HG02885 (cell line): ENCODE results near the gene PVR.

Experiments
- ATAC-seq: cut with Tn5 transposase; IDR thresholded peaks from one replicate; pipeline ENCODE4 v1.9.1; 2021; ENCODE audit warnings: mild to moderate bottlenecking; ENCODE audit not compliant: unreplicated experiment, poor library complexity

Gene PVR

GRCh38 chr19:44641501-44642265 lies 2.0 kb upstream of the PVR start:
- ATAC-seq, result no peak

DNA sequence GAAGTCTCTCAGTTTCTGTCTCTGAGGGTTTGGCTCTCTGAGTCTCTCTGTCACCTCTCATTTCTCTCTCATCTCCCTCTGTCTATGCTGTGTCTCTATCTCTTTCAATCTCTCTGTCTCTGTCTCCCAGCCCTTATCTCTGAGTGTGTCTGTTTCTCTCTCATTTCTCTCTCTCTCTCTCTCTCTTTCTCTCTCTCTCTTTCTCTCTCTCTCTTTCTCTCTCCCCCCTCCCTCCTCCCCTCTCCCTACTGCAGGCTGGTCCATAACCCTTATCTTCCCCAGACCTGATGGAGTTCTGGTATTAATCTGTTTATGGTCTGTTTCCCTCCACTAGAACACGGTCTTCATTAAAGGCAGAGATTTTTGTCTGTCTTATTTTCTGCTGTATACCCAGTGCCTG lies 1.3 kb upstream of the PVR start:
- no peak for ATAC-seq

DNA sequence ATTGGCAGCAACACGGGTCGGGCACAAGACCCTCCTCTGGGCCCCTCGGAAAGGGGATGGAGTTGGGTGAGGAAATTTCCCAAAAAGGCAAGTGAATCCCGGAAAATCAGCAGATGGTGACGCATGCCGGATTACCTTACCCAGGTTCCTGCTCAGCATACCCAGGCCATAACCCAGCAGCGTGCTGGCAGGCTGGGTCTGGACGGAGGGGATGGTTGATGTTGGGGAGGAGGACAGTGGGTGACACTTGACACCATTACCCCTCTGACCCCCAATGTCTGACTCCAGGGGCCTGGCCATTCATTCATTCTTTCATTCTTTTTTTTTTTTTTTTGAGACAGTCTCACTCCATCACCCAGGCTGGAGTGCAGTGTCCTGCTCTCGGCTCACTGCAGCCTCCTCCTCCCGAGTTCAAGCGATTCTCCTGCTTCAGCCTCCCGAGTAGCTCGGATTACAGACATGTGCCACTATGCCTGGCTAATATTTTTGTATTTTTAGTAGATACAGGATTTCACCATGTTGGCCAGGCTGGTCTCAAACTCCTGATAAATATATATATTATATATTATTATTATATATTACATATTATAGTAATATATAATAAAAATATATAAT lies 799 bp downstream of the PVR start:
- ATAC-seq, result no peak

DNA sequence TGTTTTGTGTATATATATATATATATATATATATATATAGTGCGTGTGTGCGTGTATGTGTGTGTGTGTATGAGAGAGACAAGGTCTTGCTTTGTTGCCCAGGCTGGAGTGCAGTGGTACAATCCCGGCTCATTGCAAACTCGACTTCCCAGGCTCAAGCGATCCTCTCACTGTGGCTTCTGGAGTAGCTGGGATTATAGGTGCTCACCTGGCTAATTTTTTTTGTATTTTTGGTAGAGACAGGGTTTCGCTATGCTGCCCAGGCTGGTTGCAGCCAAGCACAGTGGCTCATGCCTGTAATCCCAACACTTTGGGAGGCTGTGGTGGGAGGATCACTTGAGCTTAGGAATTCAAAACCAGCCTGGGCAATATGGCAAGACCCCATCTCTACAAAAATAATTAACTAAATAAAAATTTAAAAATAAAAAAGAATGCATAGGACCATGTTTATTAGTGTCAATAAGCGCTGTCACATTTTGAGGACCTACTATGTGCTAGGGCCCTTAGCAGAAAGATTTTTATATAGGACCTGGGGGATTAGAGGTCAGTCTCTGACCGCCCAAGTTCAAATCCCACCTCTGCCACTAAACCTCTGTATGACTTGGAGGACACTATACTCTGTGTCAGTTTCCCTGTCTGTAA lies 1.8 kb downstream of the PVR start:
- no peak for ATAC-seq

DNA sequence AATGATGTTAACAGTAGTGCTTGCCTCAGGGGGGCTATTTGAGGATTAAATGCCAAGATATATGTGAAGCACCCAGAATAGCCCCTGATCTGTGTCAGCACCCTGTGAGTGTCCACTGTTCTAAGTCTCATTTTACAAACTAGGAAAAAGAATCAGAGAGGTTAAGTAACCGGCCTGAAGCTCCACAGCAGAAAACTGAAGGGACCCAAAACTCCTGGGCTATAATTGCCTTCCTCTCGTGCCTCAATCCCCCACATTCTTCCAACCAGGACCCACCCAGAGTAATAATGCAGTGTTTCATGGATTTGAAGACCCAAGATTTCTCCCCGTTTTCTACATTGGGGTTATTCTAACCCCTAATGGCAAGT lies 2.3 kb downstream of the PVR start:
- ATAC-seq, result no peak

DNA sequence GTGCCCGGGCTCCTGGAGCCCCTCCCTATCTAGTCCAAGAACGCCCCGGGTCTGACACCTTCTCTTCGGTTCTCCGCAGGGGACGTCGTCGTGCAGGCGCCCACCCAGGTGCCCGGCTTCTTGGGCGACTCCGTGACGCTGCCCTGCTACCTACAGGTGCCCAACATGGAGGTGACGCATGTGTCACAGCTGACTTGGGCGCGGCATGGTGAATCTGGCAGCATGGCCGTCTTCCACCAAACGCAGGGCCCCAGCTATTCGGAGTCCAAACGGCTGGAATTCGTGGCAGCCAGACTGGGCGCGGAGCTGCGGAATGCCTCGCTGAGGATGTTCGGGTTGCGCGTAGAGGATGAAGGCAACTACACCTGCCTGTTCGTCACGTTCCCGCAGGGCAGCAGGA lies 3.4 kb downstream of the PVR start:
- no peak for ATAC-seq

GRCh38 chr19:44648631-44649251 lies 5.0 kb downstream of the PVR start:
- no peak for ATAC-seq

GRCh38 chr19:44649578-44650145 lies 6.0 kb downstream of the PVR start:
- ATAC-seq, result no peak

- ATAC-seq, result no peak
Observed at GRCh38 chr19:44653343-44653742, 9.6 kb downstream of the PVR start.

DNA sequence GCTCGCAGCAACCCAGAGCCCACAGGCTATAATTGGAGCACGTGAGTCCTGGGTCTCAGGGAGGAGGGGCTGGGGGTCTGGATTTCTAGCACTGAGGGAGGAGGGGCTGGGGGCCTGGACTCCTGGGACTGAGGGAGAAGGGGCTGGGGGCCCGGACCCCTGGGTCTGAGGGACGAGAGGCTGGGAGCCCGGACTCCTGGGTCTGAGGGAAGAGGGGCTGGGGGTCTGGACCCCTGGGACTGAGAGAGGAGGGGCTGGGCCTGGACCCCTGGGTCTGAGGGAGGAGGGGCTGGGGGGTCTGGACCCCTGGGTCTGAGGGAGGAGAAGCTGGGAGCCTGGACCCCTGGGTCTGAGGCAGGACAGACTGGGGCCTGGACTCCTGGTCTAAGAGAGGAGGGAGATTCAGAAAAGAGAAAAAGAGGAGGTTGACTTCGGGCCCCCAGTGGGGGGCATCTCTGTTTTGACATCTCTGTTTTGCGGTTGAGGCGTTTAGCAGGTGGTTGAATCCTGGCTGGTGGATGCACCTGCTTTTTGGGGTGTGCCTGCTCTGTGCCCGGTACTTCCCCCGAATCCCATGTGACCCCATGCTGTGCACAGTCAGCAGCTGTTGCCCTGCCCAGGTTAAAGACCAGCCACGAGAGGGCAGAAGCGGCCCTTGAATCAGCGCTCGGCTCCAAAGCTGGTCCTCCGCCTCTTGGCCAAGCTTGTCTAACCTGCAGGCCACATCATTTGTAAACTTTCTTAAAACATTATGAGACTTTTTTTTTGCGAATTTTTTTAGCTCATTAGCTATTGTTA lies 10.5 kb downstream of the PVR start:
- ATAC-seq, result peak; percentile 92

GRCh38 chr19:44657211-44657921 lies 13.7 kb downstream of the PVR start:
- peak; percentile 68 for ATAC-seq

DNA sequence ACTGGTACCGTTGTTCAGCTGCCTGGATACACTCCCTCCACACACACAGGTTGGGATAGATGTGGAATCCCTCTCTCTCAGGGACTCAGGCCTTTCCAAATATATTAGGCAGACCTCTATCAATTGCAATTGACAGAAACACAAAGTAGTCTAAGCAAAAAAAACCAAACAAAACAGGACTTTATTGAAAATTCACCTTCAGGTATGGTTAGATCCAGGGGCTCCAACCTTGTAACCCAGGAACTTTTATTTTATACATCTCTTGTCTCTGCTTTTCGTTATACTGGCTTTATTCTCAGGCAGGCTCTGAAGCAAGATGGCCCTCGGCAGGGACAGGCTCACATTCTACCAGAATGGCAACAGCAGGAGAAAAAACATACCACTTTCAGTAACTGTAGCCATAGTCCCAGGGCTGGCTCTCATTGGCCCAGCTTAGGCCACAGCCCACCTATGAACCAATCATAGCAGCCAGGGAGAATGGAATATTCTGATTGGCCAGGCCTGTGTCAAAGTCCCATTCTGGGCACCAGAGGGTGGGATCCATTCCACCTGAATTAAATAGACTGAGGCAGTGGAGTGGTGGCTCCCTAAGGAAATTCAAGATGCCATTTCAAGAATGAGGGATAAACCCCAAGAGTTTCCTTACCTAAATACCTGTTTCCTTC lies 14.5 kb downstream of the PVR start:
- no peak for ATAC-seq

DNA sequence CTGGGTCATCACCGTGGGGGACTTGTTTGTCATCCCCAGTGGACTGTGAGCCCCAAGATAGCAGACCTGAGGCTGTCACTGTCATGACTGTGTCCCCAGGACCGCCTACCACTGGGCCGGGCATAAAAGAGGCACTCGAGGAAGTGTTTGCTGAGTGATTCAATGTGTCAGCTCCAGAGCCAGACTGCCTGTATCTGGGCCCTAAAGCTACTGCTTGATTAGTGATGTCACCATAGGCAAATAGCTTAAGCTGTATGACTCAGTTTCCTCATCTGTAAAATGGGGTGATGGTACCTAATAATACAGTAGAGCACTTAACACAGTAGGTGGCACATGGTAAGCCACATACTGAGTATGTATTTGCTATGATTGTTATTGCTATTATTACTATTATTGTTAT lies 16.4 kb downstream of the PVR start:
- no peak for ATAC-seq

DNA sequence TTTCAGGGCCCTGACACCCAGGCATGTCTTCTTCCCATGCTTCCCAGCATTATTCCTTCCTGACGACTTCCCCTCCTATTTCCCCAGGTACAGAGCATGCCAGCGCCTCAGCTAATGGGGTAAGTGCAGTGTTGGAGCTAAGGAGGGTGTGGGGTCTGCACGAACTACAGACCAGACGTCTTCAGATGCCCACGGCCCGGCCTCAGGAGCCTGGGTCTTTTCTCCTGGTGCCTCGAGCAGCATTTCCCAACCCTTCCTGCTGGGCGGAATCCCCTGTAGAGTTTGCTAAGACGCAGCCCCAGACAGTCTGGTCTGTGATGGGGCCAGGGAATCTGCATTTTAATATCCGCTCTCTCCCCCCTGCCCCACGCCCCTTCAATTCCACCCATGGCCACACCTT lies 17.5 kb downstream of the PVR start:
- ATAC-seq, result no peak

GRCh38 chr19:44661904-44662303 lies 18.2 kb downstream of the PVR start:
- ATAC-seq, result no peak

DNA sequence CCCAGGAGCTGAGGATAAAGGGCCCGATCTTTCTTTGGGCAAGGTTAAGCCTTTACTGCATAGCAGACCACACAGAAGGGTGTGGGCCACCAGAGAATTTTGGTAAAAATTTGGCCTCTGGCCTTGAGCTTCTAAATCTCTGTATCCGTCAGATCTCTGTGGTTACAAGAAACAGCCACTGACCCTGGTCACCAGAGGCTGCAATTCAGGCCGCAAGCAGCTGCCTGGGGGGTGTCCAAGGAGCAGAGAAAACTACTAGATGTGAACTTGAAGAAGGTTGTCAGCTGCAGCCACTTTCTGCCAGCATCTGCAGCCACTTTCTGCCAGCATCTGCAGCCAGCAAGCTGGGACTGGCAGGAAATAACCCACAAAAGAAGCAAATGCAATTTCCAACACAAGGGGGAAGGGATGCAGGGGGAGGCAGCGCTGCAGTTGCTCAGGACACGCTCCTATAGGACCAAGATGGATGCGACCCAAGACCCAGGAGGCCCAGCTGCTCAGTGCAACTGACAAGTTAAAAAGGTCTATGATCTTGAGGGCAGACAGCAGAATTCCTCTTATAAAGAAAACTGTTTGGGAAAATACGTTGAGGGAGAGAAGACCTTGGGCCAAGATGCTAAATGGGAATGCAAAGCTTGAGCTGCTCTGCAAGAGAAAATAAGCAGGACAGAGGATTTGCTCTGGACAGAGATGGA lies 19.1 kb downstream of the PVR start:
- ATAC-seq, result no peak

GRCh38 chr19:44663996-44664395 lies 20.3 kb downstream of the PVR start:
- no peak for ATAC-seq

GRCh38 chr19:44664976-44665375 lies 21.3 kb downstream of the PVR start:
- no peak for ATAC-seq
